CD4-positive, CD25-positive, alpha-beta regulatory T cell (primary cell): ENCODE results near the gene RNF157. TPM values are rescaled to one million over a fixed set of nuclear protein-coding genes. Genes with fewer than 3 reads are reported as not detected.
"Not testable (repeated sequence)": the region's sequence is repeated elsewhere in the genome, so short reads cannot be mapped to it uniquely, and the experiment has no call there.

Experiments
- ATAC-seq, 2 donors: fragments of 150-1000 bp; cut with Tn5 transposase; one replicate each; pipeline ENCODE4 v1.10.0; 2021; ENCODE audit warnings: low read depth in 2 of 2, moderate number of reproducible peaks in 2 of 2, moderate library complexity in 1 of 2
- DNase-seq, 3 donors: peaks; one replicate each; pipeline versions ENCODE4 v3.0.0 to v3.0.0-alpha.2; 2012 to 2022; ENCODE audit warnings: mixed read lengths in 1 of 3
- H3K27ac ChIP-seq: one replicate; pipeline ENCODE4 v1.7.0; 2013; ENCODE audit warnings: mild to moderate bottlenecking, low read length; ENCODE audit not compliant: insufficient read depth, poor library complexity, severe bottlenecking
- H3K27me3 ChIP-seq: one replicate; pipeline ENCODE4 v1.7.0; 2013; ENCODE audit warnings: low read length; ENCODE audit not compliant: control insufficient read depth, insufficient read depth
- H3K36me3 ChIP-seq: one replicate; pipeline ENCODE4 v1.7.0; 2013; ENCODE audit warnings: mild to moderate bottlenecking, low read length, moderate library complexity; ENCODE audit not compliant: control insufficient read depth, insufficient read depth
- H3K4me1 ChIP-seq: 2 replicates; pipeline ENCODE4 v1.7.0; 2013; ENCODE audit warnings: mild to moderate bottlenecking, low read length; ENCODE audit not compliant: insufficient read depth, control insufficient read depth, poor library complexity, severe bottlenecking
- H3K4me3 ChIP-seq: one replicate; pipeline ENCODE4 v1.7.0; 2013; ENCODE audit warnings: low read depth, mild to moderate bottlenecking, low read length, moderate library complexity
- H3K9me3 ChIP-seq, 2 experiments: 1 replicate in 1 of 2; 2 replicates in 1 of 2; pipeline ENCODE4 v1.7.0; 2013; ENCODE audit warnings: low read length in 2 of 2, mild to moderate bottlenecking in 1 of 2, moderate library complexity in 1 of 2; ENCODE audit not compliant: control insufficient read depth in 2 of 2
- H3K27ac Mint-ChIP-seq, 3 donors: one replicate each; pipeline ENCODE4 v1.8.0; 2020 to 2022; ENCODE audit warnings: mild to moderate bottlenecking in 3 of 3, mixed read lengths in 3 of 3, moderate library complexity in 2 of 3
- H3K27me3 Mint-ChIP-seq: one replicate; pipeline ENCODE4 v1.8.0; 2022; ENCODE audit warnings: mild to moderate bottlenecking, mixed read lengths
- H3K36me3 Mint-ChIP-seq: one replicate; pipeline ENCODE4 v1.8.0; 2020; ENCODE audit warnings: mixed read lengths
- H3K4me1 Mint-ChIP-seq, 4 donors: one replicate each; pipeline ENCODE4 v1.8.0; 2020 to 2022; ENCODE audit warnings: mixed read lengths in 4 of 4, mild to moderate bottlenecking in 1 of 4
- H3K4me3 Mint-ChIP-seq, 4 donors: one replicate each; pipeline ENCODE4 v1.8.0; 2020 to 2022; ENCODE audit warnings: mild to moderate bottlenecking in 4 of 4, mixed read lengths in 4 of 4, moderate library complexity in 3 of 4
- H3K9me3 Mint-ChIP-seq, 7 donors: one replicate each; pipeline ENCODE4 v1.8.0; 2020 to 2022; ENCODE audit warnings: mixed read lengths in 7 of 7, mild to moderate bottlenecking in 3 of 7, moderate library complexity in 2 of 7
- polyA plus RNA-seq, 4 donors: library from polyadenylated mRNA; unstranded; fragments of 300-500 nt; fragmentation: Illumina TruSeq; gene quantifications; one replicate each; pipeline ENCODE4 v1.2.3, GENCODE V29; 2021
- total RNA-seq: library from RNA; stranded (reverse); gene quantifications from one replicate; pipeline ENCODE4 v1.2.3, GENCODE V29; 2022

Gene RNF157
- total and polyA plus RNA-seq, 5 donors from 2014 or later = 3.3 to 17.7 (median 5.1) TPM

- Histone ChIP-seq H3K4me3 (no peak overlapping the region), H3K27ac (no peak overlapping the region), H3K9me3 (no peaks in the 10 kb centered on the region), H3K36me3 (no peaks in the 10 kb centered on the region), H3K27me3 (no peaks in the 10 kb centered on the region), H3K4me1 (peaks cover 38% of the 10 kb centered on the region)
- Mint-ChIP-seq H3K4me3 (peak overlapping the region in 2 of 4 donors; percentile 76 to 87), H3K36me3 (peaks cover 7% of the 10 kb centered on the region), H3K27ac (peak overlapping the region; percentile 26 to 91 (median 55)), H3K4me1 (peaks cover 15 to 53% (median 36%) of the 10 kb centered on the region in 4 donors), H3K9me3 (peaks cover 0 to 4% (median 0%) of the 10 kb centered on the region in 7 donors), H3K27me3 (peaks cover 4% of the 10 kb centered on the region)
- DNase-seq = no peak
- ATAC-seq = no peak
Observed at GRCh38 chr17:76255801-76256429, 15.6 kb upstream of the RNF157 start.

GRCh38 chr17:76254275-76254674 is 14.0 kb upstream of the RNF157 start:
- H3K4me1 Mint-ChIP-seq = peaks cover 15 to 56% (median 37%) of the 10 kb centered on the region in 4 donors

GRCh38 chr17:76253841-76254240 is 13.5 kb upstream of the RNF157 start:
- Histone ChIP-seq H3K27ac (no peak overlapping the region), H3K27me3 (no peaks in the 10 kb centered on the region), H3K36me3 (no peaks in the 10 kb centered on the region), H3K9me3 (no peaks in the 10 kb centered on the region), H3K4me3 (no peak overlapping the region), H3K4me1 (peaks cover 38% of the 10 kb centered on the region)
- Mint-ChIP-seq H3K27me3 (peaks cover 4% of the 10 kb centered on the region), H3K36me3 (peaks cover 7% of the 10 kb centered on the region), H3K9me3 (peaks cover 0 to 4% (median 0%) of the 10 kb centered on the region in 7 donors), H3K4me3 (peak overlapping the region in 1 of 4 donors; percentile 78), H3K27ac (peak overlapping the region in 2 of 3 donors; percentile 43 to 65), H3K4me1 (peaks cover 15 to 56% (median 39%) of the 10 kb centered on the region in 4 donors)
- ATAC-seq (no peak), DNase-seq (no peak)

More at GRCh38 chr17:76254275-76254674, 14.0 kb upstream of the RNF157 start:
- H3K4me1 ChIP-seq = peaks cover 38% of the 10 kb centered on the region
- Mint-ChIP-seq H3K9me3 (peaks cover 0 to 4% (median 0%) of the 10 kb centered on the region in 7 donors), H3K27me3 (peaks cover 4% of the 10 kb centered on the region), H3K36me3 (peaks cover 7% of the 10 kb centered on the region), H3K4me3 (peak overlapping the region in 2 of 4 donors; percentile 15 to 78), H3K27ac (peak overlapping the region in 1 of 3 donors; percentile 65)
- H3K4me3 ChIP-seq = no peak overlapping the region
- no peak overlapping the region for H3K27ac ChIP-seq
- H3K27me3 ChIP-seq = no peaks in the 10 kb centered on the region
- ATAC-seq (no peak), DNase-seq (no peak)
- no peaks in the 10 kb centered on the region for H3K36me3 ChIP-seq
- H3K9me3 ChIP-seq = no peaks in the 10 kb centered on the region

- peaks cover 19 to 59% (median 44%) of the 10 kb centered on the region in 4 donors for H3K4me1 Mint-ChIP-seq
Observed at GRCh38 chr17:76252967-76253766, 12.9 kb upstream of the RNF157 start.

GRCh38 chr17:76252040-76252954 is 12.0 kb upstream of the RNF157 start:
- peak overlapping the region; percentile 62 for H3K27ac ChIP-seq
- no peaks in the 10 kb centered on the region for H3K27me3 ChIP-seq
- peaks cover 38% of the 10 kb centered on the region for H3K4me1 ChIP-seq
- Mint-ChIP-seq H3K9me3 (peaks cover 0 to 4% (median 0%) of the 10 kb centered on the region in 7 donors), H3K27me3 (peaks cover 4% of the 10 kb centered on the region), H3K36me3 (peaks cover 7% of the 10 kb centered on the region), H3K4me3 (peak overlapping the region; percentile 58 to 88 (median 85)), H3K27ac (peak overlapping the region; percentile 94 to 98 (median 95)), H3K4me1 (peaks cover 19 to 67% (median 47%) of the 10 kb centered on the region in 4 donors)
- H3K9me3 ChIP-seq = no peaks in the 10 kb centered on the region
- ATAC-seq (peak; percentile 84 to 91), DNase-seq (peak in 2 of 3 donors; percentile 41 to 78)
- H3K36me3 ChIP-seq = no peaks in the 10 kb centered on the region
- H3K4me3 ChIP-seq = peak overlapping the region; percentile 70

More at GRCh38 chr17:76252967-76253766, 12.9 kb upstream of the RNF157 start:
- H3K36me3 ChIP-seq, H3K27me3 ChIP-seq, ATAC-seq, H3K36me3 Mint-ChIP-seq, H3K27ac ChIP-seq, H3K9me3 Mint-ChIP-seq, H3K4me3 ChIP-seq, DNase-seq, H3K27me3 Mint-ChIP-seq, H3K9me3 ChIP-seq: not testable (repeated sequence)
- Mint-ChIP-seq H3K4me3 (peak overlapping the region in 3 of 4 donors; percentile 58 to 86 (median 84)), H3K27ac (peak overlapping the region; percentile 94 to 98 (median 95))
- peaks cover 38% of the 10 kb centered on the region for H3K4me1 ChIP-seq

GRCh38 chr17:76251478-76252039 is 11.3 kb upstream of the RNF157 start:
- H3K27ac Mint-ChIP-seq = peak overlapping the region; percentile 94 to 98 (median 95)
- H3K9me3 ChIP-seq = no peaks in the 10 kb centered on the region
- peak overlapping the region; percentile 62 for H3K27ac ChIP-seq
- H3K4me3 ChIP-seq = no peak overlapping the region
- no peak for ATAC-seq
- peak overlapping the region; percentile 58 to 88 (median 85) for H3K4me3 Mint-ChIP-seq
- peaks cover 3% of the 10 kb centered on the region for H3K36me3 Mint-ChIP-seq
- DNase-seq = no peak
- peaks cover 41% of the 10 kb centered on the region for H3K4me1 ChIP-seq
- peaks cover 15 to 66% (median 46%) of the 10 kb centered on the region in 4 donors for H3K4me1 Mint-ChIP-seq
- H3K27me3 Mint-ChIP-seq = peaks cover under 1% of the 10 kb centered on the region
- H3K36me3 ChIP-seq = no peaks in the 10 kb centered on the region
- peaks cover 0 to under 1% (median 0%) of the 10 kb centered on the region in 7 donors for H3K9me3 Mint-ChIP-seq
- no peaks in the 10 kb centered on the region for H3K27me3 ChIP-seq

GRCh38 chr17:76250141-76250540 is 9.8 kb upstream of the RNF157 start:
- H3K27me3 Mint-ChIP-seq = no peaks in the 10 kb centered on the region
- no peaks in the 10 kb centered on the region for H3K36me3 Mint-ChIP-seq
- Histone ChIP-seq H3K9me3 (no peaks in the 10 kb centered on the region), H3K27ac (no peak overlapping the region), H3K4me3 (no peak overlapping the region), H3K4me1 (peaks cover 44% of the 10 kb centered on the region), H3K27me3 (no peaks in the 10 kb centered on the region), H3K36me3 (no peaks in the 10 kb centered on the region)
- H3K27ac Mint-ChIP-seq = no peak overlapping the region
- H3K4me1 Mint-ChIP-seq = peaks cover 20 to 62% (median 44%) of the 10 kb centered on the region in 4 donors
- DNase-seq (no peak), ATAC-seq (no peak)
- H3K4me3 Mint-ChIP-seq = no peak overlapping the region
- H3K9me3 Mint-ChIP-seq = no peaks in the 10 kb centered on the region
